Suprapubic skin (tissue), 4 donors: ENCODE measurements around the gene IFNL1.

ENCODE experiments used
- CTCF ChIP-seq, 2 donors: fragments of 200-600 bp in 1 of 2; fragments of 450-650 bp in 1 of 2; sonication (generic) in 1 of 2; IDR thresholded peaks; one replicate each; pipeline ENCODE4 v1.5.1; 2016 to 2019; ENCODE audit warnings: antibody characterized with exemption in 2 of 2, mild to moderate bottlenecking in 1 of 2, moderate library complexity in 1 of 2
- EP300 ChIP-seq: sonication (generic); formaldehyde crosslinking; IDR thresholded peaks from one replicate; pipeline ENCODE4 v1.6.1; 2017; ENCODE audit warnings: antibody characterized with exemption
- POLR2A ChIP-seq, 2 donors: fragments of 450-650 bp; IDR thresholded peaks; one replicate each; pipeline ENCODE4 v1.6.1; 2017; ENCODE audit warnings: antibody characterized with exemption in 2 of 2, mild to moderate bottlenecking in 2 of 2, moderate library complexity in 2 of 2
- POLR2AphosphoS5 ChIP-seq, 3 donors: sonication (generic); formaldehyde crosslinking; IDR thresholded peaks; one replicate each; pipeline ENCODE4 v1.6.1; 2017; ENCODE audit warnings: antibody characterized with exemption in 3 of 3

GRCh38 chr19:39315933-39316332, 19.7 kb downstream of the IFNL1 start:
- TF ChIP-seq POLR2A (IDR thresholded peaks at IDR 0.05) (no peak), POLR2AphosphoS5 (IDR thresholded peaks at IDR 0.05) (no peak), CTCF (IDR thresholded peaks at IDR 0.05) (no peak), EP300 (no peak)
